ENCODE measurements around the gene EMILIN1.
"Not testable (repeated sequence)": the region's sequence is repeated elsewhere in the genome, so short reads cannot be mapped to it uniquely, and the experiment has no call there.

Gene EMILIN1

DNA sequence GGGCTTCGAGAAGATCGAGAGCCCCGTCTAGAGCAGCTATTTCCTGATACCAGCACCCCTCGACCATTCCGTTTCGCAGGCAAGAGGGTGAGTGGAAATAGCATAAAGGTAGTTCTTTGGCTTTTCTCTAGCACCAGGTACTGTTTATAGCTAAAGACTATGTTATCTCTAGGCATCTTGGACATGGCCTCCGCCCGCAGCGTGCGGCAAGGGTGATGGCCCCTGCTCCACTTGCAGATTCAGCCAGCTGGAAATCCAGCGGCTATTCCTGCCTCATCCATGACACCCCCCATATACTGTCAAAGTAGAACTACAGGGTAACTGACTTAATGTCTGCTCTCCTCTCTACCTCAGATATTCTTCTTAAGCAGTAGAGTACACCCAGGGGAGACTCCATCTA is 23.7 kb upstream of the EMILIN1 start:
- no peak for DNase-seq

DNA sequence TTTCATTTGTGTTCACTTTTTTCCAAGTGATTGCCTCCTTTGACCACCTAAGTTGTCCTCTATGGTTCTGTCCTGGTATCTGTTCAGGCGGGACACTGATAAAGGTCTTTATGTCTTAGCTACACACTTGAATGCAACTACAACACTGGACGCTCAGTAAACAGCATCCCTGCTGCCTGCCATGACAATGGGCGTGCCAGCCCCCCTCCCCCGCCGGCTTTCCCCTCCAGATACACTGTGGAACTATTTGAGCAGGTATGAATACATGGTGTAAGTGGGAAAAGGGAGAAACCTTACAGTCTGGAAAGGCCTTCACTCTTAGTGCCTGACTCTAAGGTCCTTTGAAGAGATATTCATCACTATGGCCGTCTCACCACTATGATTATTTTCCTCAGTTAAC is 21.2 kb upstream of the EMILIN1 start:
- DNase-seq: no peak

DNA sequence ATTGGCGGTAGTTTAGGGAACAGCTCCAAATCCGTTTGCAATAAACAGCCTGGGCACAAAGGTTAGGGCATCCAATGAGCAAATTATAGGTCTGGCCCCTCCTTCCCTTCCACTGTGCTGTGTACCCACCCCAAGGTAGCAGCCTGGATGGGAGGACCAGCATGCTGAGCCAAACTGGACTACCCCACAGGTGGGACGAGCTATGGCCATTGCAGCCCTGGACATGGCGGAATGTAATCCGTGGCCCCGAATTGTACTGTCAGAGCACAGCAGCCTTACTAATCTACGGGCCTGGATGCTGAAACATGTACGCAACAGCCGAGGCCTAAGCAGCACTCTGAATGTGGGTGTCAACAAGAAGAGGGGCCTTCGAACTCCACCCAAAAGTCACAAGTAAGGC is 20.2 kb upstream of the EMILIN1 start:
- no peak for DNase-seq

DNA sequence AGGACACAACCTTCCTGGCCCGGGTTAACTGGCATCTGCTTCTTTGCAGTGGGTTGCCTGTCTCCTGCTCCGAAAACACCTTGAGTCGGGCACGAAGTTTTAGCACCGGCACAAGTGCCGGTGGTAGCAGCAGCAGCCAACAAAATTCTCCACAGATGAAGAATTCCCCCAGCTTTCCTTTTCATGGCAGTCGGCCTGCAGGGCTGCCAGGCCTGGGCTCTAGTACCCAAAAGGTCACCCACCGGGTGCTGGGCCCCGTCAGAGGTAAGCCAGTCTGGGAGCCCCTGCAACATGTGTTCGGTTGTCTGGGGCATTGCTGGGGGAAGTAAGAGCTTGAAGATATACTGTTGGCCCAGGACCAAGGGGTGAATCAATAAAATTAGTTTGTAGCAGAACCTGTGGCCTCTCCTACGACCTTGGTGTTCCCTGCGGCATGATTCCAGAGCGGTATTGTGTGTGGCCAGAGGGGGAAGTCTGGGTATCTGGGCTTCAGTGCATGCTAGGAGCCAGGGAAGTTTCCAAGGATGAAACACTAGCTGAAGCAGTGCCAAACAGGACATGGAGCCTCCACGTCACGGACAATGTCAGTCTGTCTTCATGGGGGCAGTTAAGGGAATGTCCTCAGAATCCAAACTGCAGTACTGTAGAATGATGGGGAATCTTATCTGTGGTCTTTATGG is 19.1 kb upstream of the EMILIN1 start:
- no peak for DNase-seq

DNA sequence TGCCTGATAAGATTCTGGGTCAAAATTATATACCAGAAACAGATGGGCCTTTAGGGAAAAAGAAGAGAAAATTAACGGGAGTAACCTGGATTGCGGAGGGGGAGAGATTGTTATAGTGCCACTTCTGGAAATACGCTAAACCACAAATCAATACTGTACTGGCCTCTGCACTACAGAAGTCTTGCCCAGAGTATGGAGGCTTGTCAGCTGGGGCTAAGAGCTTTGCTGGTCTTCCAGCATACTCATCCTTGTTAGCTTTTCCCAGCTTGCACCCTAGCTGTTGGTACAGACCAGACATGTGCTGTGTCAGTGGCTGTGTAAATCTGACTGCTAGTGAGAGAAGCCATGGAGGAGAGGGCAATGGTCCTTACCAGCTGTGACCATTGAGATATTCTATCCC is 18.1 kb upstream of the EMILIN1 start:
- DNase-seq: no peak

DNA sequence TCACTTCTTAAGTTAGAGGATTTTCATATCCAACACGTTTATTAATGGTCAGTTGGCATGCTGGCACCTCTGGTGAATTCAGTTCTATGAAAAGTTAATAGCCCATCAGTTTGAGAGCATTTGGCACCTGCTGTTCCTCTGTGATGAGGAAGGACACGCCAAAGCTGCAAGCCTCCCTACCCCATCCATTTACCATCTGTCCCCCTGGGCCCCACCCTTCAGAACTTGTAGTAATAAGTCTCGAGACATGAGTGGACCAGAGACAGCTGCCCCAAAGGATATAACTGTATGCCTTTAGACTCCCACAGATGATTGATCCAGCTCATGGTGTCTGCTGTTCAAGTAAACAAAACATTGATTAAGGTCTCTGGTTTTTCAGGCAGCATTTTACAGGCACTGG is 13.3 kb upstream of the EMILIN1 start:
- DNase-seq: no peak

DNA sequence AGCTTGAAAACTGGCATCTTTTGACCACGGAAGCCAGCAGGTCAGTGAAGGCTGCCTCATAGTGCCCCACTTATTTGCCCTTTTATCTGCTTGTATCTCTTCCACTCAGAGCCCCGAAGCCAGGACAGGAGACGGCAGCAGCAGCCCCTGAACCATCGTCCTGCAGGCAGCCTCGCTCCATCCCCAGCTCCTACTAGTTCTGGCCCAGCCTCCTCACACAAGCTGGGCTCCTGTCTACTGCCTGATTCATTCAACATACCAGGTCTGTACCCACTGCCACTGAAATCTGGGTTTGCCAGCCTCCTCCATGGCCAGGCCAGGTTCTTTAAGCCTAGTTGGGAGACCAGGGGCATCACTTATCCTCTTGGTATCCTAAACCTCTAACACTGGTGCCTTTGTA is 11.0 kb upstream of the EMILIN1 start:
- DNase-seq: no peak

DNA sequence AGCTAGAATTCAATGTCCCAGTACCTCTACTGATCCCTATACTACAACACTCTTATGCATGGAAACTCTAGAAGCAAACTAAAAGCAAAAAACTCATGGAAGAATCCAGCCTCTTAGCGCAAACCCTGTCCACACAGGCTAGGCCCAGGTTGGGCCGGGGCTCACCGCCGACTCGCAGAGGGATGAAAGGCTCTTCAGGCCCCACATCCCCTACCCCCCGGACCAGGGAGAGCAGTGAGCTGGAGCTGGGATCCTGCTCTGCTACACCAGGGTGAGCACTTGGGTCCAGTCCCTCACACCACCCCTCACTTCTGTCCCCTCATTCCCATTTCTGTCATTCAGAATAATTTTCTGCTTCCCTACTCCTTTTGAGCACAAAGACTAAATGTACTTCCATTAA is 9.0 kb upstream of the EMILIN1 start:
- DNase-seq: no peak

DNA sequence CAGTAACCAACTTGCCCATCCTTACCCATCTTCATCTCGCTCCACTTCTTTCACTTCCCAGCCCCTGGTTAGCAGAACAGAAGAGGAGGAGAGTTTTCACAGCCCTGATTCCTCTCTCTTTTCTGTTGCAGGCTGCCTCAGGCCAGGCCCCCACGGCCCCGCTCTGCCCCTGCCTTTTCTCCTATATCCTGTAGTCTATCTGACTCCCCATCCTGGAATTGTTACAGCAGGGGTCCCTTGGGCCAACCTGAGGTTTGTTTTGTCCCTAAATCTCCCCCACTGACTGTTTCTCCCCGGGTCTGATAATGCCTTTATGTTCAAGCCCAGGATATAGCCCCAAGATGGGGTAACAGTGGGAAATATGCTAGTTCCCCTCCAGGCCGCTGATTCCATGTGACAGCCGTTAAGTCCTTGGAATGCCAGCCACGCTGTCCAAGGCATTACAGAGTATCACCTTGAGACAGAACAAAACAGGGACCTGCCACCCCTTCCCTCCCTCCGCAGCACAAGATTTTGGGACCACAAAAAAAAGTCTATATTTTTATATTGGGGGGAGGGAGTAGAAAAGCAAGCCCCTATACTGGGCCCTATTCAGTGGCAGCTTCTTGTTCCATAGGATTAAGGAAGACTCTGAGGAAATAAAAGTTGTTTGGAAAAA is 8.3 kb upstream of the EMILIN1 start:
- DNase-seq: no peak

DNA sequence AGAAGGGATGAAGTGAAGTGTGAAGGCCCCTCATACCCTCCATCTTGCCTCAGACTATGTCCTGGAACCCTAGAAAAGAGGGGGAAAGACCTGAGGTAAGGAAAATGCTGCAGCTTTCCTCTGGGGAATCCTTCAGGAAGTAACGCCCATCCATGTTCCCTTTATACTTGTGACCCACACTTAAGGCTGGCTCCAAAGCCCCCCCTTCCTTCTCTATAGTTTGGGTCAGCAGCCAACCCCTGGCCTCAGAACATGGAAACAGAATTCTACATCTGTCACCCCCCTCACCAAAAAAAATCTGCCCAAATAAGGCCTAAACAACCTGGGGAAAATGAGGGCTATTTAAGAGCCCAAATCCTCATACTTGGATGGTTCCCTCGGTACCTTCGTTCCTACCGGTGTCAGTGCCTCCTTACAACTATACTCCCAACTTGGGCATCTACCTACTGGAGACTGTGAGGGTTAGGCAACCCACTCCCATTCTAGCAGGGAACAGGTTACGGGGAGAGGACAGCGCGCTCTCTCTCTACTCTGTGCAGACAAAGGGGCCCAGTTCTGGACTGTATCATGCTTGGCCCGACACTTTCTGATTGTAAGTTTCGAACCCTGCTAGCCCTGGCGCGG is 7.7 kb upstream of the EMILIN1 start:
- no peak for DNase-seq

DNA sequence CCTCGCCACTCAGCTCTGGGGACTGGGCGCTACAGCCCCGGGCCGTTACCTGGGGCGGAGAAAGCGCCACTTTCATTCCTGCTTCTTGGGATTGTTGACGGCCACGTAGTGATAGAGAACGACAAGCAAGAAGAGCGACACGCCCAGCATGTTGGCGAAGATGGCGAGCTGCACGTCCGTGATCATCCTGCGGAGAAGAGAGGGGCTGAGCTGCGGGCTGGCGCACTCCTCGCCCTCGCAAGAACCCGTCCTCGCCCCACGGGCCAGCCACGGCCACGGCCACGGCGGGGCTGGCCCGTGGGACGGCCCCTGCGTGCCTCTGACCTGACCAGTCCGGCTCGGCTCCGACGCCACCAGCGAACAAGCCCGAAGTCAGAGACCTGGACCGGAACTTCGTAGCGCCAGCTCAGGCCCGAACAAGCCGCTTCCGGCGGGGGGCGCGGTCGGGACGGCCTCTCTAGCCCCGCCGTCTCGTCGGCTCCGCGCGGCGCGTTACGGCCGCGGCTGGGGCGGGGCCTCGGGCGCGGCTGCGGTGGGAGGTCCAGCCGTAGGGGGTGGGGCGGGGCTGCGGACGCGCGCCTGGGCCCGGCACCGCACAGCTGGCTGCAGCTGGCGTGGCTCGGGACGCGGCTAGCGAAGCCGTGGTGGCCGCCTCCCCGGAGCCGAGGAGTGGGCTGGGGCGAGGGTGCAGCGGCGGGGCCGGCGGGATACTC is 7.0 kb upstream of the EMILIN1 start, which contains the start of gene OST4:
TSS of gene OST4 (minus strand) at position 378 of the 713 bp plus-strand sequence.
- DNase-seq: peak; percentile 25

DNA sequence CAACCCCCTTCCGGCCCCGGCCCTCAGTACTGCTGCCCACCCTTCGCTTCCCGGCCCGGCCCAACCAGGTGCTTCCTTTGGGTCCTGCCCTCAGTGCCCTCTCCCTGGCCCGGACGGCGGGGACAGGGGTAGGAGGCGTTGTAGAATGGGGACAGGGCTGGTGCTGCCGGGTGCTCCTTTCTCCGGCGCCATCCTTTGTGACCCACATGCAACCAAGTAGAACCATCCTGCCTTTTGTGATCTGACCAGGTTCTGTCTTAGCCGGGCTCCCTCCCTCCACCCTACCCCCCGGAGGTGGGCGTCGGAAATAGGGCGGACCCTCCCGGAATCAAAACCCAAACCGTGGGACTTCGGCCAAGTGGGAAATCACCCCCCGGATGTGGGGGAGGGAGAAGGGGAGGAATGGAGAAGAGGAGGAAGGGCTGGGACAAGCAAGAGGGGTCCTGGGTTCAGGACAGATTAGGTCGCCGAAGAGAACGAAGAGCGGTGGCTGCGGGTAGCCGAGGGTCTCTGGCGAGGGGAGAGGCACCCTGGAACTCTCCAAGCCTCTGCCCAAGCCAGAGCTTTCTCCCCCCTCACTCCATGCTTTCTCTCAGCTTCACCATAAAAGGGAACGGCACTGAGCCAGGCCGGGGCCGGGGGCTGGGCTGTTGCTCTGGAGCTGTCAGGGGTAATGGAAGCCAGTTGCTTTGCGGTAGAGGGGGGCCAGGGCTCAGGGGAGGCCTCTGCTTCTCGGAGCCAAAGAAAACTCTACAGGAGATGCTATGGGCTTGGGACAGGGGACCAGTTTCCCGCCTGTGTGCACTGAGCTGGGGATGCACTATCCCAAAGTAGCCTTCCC is 6.2 kb upstream of the EMILIN1 start:
- DNase-seq: no peak

DNA sequence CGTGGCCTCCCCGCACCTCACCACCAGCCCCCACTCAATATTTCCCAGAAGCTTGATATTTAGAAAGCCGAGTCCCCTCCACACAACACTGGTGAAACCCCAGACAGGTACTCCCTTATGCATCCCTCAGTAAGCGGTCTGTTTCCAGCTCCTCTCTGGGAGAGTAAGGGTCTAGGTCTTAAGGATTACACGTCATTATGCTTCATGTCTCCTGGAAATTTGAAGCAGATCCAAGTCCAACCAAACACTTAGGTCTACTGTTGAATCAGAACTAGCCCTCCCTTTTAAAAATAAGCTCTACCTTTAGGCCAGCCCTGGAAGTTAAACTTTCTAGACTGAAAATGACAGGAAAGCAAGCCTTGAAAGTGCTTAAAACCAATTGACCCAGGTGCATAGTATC is 5.5 kb upstream of the EMILIN1 start:
- DNase-seq: no peak

DNA sequence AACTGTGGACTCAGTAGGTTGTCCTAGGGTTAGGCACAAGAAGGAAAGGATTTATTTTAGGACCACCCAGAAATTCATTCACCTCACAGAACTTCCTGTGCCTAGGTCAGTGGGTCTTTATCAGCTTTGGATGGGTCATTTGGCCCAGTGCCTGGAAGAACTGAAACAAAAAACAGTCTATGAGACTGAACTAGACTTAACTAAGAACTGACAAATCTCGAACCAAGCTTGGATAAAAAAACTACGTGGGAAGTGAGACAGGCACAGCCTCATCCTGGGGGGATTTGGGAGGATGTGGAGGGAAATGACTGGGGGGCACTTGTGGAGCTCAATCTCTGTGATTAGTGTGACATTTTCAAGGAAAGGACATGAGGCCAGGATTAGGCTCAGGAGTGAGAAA is 4.6 kb upstream of the EMILIN1 start:
- DNase-seq: no peak

DNA sequence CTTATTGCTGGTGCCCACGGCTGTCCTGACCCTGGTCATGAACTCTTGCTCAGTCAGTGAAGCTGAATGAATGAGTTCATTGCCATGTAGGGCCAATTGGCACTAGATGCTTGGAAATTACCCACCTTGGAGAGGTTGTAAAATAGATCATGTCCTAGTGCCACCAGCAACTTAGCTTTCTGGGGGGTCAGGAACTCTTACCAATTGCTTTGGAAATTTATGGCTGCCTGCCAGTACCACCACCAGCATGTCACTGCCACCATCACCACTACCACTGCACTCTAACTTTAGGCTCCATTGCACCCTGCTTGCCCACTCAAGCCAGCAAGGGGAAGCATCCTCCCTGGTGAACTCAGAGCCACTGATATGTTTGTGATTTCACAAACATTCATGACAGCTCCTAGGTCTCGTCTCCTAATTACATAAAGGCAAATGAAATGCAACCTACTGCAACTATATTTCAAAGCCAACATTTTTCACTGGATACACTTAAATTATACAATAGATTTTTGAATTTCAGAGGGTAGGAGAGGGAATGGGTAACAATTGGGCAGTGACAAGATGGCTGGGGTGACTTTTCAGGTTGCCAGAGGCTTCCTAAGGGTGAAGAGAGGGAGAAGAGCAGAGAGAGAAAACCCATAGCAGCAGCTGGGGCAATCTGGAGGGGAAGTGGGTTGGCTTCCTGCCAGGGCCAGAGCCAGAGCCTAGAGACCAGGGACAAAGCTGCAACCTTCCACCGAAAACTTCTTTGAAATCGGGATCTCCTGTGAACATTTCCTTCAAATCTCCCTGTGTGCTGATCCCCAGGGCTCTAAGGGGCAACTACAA is 3.5 kb upstream of the EMILIN1 start:
- no peak for DNase-seq

DNA sequence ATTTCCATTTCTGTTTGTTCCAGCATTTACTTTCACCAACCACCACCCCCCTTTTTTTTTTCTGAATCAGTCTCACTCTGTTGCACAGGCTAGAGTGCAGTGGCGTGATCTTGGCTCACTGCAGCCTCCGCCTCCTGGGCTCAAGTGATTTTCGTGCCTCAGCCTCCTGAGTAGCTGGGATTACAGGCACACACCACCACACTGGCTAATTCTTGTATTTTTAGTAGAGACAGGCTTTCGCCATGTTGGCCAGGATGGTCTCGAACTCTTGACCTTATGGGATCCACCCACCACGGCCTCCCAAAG is 2.9 kb upstream of the EMILIN1 start:
- DNase-seq: not testable (repeated sequence)

DNA sequence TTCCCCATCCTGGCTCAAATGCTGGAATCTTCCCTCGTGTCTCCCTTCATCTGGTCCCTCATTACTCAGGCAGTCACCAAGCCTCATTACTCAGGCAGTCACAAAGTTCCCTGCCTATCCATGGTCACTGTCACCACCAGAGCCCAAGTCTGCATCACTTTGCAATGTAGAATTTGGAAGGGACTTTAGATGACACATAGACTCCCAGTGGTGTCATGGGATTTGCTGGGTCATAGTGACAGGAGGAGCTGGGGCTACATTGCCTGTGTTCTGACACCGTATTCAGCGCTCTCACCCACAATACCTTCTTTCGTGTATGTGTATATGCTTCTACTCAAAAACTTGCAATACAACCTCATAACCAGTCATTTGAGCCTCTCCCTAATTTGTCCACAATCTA is 2.1 kb upstream of the EMILIN1 start:
- no peak for DNase-seq

DNA sequence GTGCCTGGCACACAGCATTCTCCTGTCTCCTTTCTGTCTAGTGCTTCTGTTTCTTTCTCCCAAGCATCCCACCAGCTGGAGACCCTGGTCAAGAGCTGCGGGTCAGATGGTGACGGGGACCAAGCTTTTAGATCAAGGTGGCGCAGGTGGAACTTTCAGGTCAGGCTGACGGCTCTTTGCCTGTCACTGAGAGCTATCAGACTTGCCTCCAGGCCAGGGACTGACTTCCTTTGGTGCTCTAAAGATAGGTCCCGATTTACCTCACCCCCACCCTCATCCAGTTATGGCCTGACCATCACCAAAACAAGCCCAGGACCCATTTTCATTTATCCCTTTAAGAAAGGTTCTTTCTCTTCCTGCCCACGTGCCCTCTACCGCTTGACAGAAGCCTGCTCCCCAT is 1.2 kb upstream of the EMILIN1 start:
- no peak for DNase-seq

DNA sequence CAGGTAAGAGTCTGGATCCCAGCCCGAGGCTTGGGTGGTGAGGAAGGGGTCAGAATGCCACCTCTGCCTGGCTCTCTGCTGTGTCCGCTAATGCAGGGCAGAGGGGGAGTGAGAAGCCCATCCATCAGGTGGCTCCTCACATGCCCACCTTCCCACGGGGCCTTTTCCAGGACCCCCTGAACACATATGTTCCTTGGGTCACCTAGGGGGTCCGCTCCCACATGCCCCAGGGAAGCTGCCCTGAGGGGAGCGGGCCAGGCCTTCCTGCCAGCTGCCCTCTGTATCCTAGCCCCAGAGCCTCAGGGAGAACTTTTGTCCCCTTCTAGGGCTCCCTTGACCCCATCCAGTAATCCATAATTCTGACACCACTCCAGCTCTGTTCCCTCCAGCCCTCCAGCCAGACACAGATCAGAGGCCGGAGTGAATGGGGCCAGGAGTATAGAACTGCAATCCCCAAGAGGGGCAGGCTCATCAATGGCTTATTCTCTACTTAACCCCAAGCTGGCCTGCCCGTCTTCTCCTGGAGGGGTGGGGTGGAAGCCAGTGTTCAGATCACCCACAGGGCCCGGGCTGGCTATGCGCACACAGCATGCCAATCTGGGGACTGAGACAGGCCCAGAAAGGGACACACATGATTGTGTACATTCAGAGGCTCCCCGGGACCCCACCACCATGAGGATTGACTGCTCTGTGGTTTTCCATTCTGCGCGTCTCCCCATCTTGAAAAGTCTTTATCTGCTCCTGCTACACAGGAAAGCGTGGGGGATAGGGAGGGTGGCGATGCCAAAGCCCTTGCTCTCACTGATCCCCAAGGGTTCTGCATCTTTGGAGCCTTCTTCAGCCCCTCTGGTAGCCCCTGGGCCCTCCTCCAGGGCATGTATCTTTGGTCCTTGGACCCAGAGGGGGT is 1.1 kb downstream of the EMILIN1 start:
- no peak for DNase-seq

DNA sequence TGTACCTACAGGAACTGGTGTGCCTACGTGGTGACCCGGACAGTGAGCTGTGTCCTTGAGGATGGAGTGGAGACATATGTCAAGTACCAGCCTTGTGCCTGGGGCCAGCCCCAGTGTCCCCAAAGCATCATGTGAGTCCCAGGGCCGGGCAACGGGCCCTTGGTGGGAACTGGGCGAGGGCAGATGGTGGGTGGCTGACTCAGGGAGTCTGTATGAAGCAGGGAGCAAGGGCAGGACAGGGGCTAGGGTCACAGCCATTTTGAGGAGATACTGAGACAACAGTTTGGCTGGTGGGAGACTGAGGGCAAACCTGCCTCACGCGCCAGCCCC is 1.7 kb downstream of the EMILIN1 start:
- no peak for DNase-seq

DNA sequence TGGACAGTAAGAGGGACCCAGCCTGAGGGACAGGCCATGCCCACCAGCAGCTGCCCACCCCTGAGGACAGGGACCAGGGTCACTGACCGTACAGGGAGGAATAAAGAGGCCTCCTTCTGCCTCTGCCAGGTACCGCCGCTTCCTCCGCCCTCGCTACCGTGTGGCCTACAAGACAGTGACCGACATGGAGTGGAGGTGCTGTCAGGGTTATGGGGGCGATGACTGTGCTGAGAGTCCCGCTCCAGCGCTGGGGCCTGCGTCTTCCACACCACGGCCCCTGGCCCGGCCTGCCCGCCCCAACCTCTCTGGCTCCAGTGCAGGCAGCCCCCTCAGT is 2.2 kb downstream of the EMILIN1 start:
- no peak for DNase-seq
